ENCODE data around the gene POLD4. TPM values are rescaled to one million over a fixed set of nuclear protein-coding genes. Genes with fewer than 3 reads are reported as not detected.
"Not testable (repeated sequence)": the region's sequence is repeated elsewhere in the genome, so short reads cannot be mapped to it uniquely, and the experiment has no call there.

The POLD4 gene
- 100 to 1,000 TPM in 1 of 4 donors, 10 to 100 TPM in 3; 38.6 to 105 (median 60.6) TPM for total RNA-seq

DNA sequence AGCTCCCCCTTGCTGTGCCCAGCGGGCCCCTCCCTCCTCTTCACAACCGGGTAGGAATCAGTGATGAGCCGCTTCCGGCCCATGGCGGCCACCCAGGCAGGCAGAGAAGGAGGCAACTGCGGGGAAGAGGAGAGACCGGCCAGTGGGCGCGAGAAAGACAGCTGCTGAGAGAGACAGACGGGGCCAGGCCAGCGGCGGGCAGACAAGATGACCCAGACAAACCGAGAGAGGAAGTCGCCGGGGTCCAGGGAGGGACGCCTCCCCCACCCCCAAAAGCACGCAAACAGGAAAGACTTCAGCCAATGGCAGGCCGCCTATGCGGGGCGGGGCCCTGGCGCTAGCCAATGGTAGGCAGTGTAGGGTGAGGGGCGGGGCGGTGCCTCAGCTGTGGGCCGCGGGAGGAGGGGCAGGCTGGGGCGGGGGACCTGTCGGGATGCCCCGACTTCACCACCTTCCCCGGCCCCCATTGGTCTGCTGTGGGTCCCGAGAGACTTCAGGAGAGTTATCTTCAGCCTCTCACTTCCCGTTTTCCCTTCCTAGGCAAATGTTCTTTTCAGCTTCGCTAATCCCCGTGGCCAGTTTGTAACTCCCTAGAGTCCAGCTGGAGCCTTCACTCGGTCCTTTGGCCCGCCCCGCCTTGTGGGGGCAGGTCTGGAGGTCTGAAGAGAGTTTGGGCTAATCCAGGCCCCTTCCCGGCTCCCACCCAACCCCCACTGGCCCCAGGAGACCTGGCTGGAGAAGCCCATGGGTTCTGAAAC, at the start of gene POLD4:
POLD4 (minus strand) TSS at position 230 of the 758 bp plus-strand sequence; CDS start at position 83, 147 bp downstream.
- 0% methylated on average over 23 to 27 of the region's 37 CpGs for WGBS, 2 donors
- peak within 1 kb of the TSS; percentile 81 to 99 (median 96) for H3K27ac ChIP-seq
- peaks cover 25 to 69% of the 10 kb centered on the region in 2 donors for H3K4me1 ChIP-seq
- DNase-seq = peak; percentile 99
- H3K9me3 ChIP-seq = no peaks in the 10 kb centered on the region
- H3K4me3 ChIP-seq (replicated peaks in 1 of 3) = peak within 1 kb of the TSS; percentile 30 to 69 (median 42)
- H3K36me3 ChIP-seq = no peaks in the 10 kb centered on the region
- intact Hi-C loops (cut with DNase I) = loop anchor here (10.0 kb wide), 1 partner anchor 151 kb away; the partner anchor contains the start of genes CDK2AP2 and PITPNM1
- no peaks in the 10 kb centered on the region for H3K27me3 ChIP-seq
- TF ChIP-seq, protein P1, sequence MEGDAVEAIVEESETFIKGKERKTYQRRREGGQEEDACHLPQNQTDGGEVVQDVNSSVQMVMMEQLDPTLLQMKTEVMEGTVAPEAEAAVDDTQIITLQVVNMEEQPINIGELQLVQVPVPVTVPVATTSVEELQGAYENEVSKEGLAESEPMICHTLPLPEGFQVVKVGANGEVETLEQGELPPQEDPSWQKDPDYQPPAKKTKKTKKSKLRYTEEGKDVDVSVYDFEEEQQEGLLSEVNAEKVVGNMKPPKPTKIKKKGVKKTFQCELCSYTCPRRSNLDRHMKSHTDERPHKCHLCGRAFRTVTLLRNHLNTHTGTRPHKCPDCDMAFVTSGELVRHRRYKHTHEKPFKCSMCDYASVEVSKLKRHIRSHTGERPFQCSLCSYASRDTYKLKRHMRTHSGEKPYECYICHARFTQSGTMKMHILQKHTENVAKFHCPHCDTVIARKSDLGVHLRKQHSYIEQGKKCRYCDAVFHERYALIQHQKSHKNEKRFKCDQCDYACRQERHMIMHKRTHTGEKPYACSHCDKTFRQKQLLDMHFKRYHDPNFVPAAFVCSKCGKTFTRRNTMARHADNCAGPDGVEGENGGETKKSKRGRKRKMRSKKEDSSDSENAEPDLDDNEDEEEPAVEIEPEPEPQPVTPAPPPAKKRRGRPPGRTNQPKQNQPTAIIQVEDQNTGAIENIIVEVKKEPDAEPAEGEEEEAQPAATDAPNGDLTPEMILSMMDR (IDR thresholded peaks at IDR 0.05) = no peak
- TF ChIP-seq POLR2A (IDR thresholded peaks at IDR 0.05) = peak in 1 of 2 donors; percentile 89

DNA sequence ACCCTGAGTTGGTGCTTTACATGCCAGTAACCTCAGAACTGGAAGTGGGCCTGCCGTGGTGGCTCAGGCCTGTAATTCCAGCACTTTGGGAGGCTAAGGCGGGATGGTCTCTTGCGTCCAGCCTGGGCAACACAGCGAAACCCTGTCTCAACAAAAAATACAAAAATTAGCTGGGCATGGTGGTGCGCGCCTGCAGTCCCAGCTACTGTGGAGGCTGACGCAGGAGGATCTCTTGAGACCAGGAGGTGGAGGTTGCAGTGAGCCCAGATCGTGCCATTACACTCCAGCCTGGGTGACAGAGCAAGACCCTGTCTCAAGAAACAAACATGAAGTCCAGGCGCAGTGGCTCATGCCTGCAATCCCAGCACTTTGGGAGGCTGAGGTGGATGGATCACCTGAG, 49.7 kb upstream of the POLD4 start:
- intact Hi-C loops (cut with DNase I); H3K27me3 ChIP-seq; DNase-seq; H3K9me3 ChIP-seq; H3K4me3 ChIP-seq (replicated peaks in 1 of 3): not testable (repeated sequence)
- 79 to 83% methylated on average over 9 of the region's 9 CpGs for WGBS, 2 donors
- Histone ChIP-seq H3K36me3 (peaks cover 14 to 16% of the 10 kb centered on the region in 2 donors), H3K27ac (peak overlapping the region; percentile 40 to 79 (median 59)), H3K4me1 (peaks cover 37 to 59% of the 10 kb centered on the region in 2 donors)

DNA sequence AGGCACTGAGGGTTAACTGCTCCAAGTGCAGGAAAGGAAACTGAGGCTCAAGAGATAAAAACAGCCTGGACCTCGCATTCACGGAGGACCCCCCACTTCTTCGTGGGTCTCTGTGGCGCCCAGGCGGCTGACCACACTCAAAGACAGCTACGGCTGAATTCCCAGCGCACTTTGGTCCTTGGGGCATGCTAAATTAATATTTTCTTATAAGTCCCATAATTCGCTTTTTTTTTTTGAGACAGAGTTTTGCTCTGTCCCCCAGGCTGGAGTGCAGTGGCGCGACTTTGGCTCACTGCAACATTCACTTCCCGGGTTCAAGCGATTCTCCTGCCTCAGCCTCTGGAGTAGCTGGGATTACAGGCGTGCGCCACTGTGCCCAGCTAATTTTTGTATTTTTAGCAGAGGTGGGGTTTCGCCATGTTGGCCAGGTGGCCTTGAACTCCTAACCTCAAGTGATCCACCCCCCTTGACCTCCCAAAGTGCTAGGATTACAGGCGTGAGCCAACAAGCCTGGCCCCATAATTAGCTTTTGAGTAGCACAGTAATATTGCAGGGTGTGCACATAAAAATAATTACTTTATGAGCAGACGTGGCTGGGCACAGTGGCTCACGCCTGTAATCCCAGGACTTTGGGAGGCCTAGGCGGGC, 49.0 kb upstream of the POLD4 start:
- Histone ChIP-seq H3K4me1 (peaks cover 37 to 59% of the 10 kb centered on the region in 2 donors), H3K4me3 (replicated peaks in 1 of 3) (peak overlapping the region in 1 of 3 donors; percentile 9), H3K36me3 (peaks cover 21 to 24% of the 10 kb centered on the region in 2 donors), H3K27ac (peak overlapping the region; percentile 24 to 85 (median 81))
- DNase-seq; H3K27me3 ChIP-seq; intact Hi-C loops (cut with DNase I); H3K9me3 ChIP-seq: not testable (repeated sequence)
- WGBS, 2 donors = 60 to 62% methylated on average over 19 of the region's 19 CpGs

DNA sequence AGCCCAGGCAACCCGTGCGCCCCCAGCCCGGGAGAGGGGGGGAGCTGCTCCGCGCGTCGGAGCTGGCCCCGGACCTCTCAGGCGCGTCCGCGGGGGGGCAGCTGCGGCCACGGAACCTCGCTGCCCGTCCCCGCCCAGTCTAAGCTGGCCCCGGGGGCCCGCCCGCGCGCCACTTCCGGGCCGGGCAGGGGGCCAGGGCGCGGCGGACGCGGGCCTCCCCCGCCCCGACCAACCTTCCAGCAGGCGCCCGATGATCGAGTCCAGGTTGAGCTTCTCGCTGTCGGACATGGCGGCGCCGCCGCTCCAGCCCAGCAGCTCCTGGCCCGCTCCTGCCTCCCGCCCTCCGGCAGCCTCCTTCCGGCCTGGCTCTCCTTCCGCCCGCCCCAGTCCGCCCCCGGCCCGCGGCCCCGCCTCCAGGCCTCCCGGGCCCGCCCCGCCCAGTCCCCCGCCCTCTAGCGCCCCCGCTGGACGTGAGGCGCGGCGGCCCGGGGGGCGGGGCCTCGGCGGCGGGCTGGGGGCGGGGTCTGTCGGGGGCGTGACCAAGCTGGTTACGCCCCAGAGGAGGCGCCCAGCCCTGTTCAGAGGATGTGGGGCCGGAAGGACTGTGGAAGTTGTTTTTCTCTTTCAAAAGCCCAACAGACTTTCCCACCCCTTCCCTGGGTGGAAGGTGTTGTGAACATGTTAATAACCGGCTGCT, 48.3 kb upstream of the POLD4 start, which contains the start of gene PPP1CA:
PPP1CA (minus strand) TSS at position 364 of the 697 bp plus-strand sequence; CDS start at position 288, 76 bp downstream.
- H3K9me3 ChIP-seq = no peaks in the 10 kb centered on the region
- peaks cover 24 to 25% of the 10 kb centered on the region in 2 donors for H3K36me3 ChIP-seq
- peaks cover 37 to 59% of the 10 kb centered on the region in 2 donors for H3K4me1 ChIP-seq
- H3K4me3 ChIP-seq (replicated peaks in 1 of 3) = peak within 1 kb of the TSS; percentile 33 to 95 (median 63)
- 0% methylated on average over 2 to 6 of the region's 73 CpGs for WGBS, 2 donors
- H3K27me3 ChIP-seq = no peaks in the 10 kb centered on the region
- peak in 1 of 2 donors; percentile 75 for TF ChIP-seq POLR2A (IDR thresholded peaks at IDR 0.05)
- TF ChIP-seq, protein P1 (IDR thresholded peaks at IDR 0.05) = peak in 3 of 6 experiments; percentile 25 to 82 (median 34)
- peak within 1 kb of the TSS; percentile 81 to 89 (median 85) for H3K27ac ChIP-seq
- intact Hi-C loops (cut with DNase I) = no loop called here
- peak; percentile 89 to 90 for DNase-seq

DNA sequence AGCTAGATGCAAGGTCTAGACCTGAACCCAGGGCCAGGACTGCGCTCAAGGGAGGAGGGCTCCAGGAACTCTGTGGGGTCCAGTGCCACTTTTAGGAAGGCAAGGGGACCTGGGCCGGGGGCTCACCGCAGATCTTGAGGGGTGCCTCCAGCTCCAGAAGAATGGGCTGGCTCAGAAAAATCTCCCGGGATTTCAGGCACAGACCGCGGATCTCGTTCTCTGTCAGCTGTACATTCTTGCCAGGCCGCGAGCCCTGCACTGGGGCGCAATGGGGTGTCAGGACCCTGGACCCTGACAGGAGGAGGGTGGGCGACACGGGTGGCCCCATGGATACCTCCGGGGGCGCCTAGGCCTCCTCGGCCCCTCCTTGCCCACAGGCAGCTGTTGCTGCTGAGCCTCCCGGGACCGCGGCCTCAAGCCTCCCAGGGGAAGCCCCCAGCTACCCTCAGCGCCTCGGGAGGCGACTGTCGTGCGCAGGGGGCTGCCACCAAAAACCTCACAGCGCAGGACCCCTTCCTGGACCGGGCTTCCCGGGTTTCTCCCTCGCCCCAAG, 47.7 kb upstream of the POLD4 start:
- Histone ChIP-seq H3K36me3 (peaks cover 24 to 25% of the 10 kb centered on the region in 2 donors), H3K27ac (peak overlapping the region; percentile 75 to 89 (median 85)), H3K4me3 (replicated peaks in 1 of 3) (peak overlapping the region; percentile 33 to 95 (median 63)), H3K9me3 (no peaks in the 10 kb centered on the region), H3K4me1 (peaks cover 37 to 54% of the 10 kb centered on the region in 2 donors), H3K27me3 (no peaks in the 10 kb centered on the region)
- DNase-seq = peak in 1 of 2 donors; percentile 30
- intact Hi-C loops (cut with DNase I) = no loop called here
- TF ChIP-seq, protein P1 (IDR thresholded peaks at IDR 0.05) = no peak
- TF ChIP-seq POLR2A (IDR thresholded peaks at IDR 0.05) = no peak
- WGBS, 2 donors = 12% methylated on average over 7 of the region's 27 CpGs; no CpG with 5 or more reads in 1 of the 2 donors
